Smooth muscle cell (in vitro differentiated cells): ENCODE measurements around the gene EPS8L1. TPM values are rescaled to one million over a fixed set of nuclear protein-coding genes. Genes with fewer than 3 reads are reported as not detected.
"Not testable (repeated sequence)": the region's sequence is repeated elsewhere in the genome, so short reads cannot be mapped to it uniquely, and the experiment has no call there.

Source experiments
- DNase-seq: peaks from one replicate; lab custom pipeline; 2025; ENCODE audit not compliant: unreplicated experiment; lab: John Stamatoyannopoulos, UW
- H2AFZ ChIP-seq: fragments of 200-600 bp; sonication (generic); 2 replicates; pipeline ENCODE4 v1.6.0; 2016; ENCODE audit warnings: antibody characterized with exemption, low read depth, mild to moderate bottlenecking
- H3F3A ChIP-seq: fragments of 200-600 bp; sonication (generic); 2 replicates; pipeline ENCODE4 v1.6.0; 2017; ENCODE audit warnings: antibody characterized with exemption, low read depth
- H3K27ac ChIP-seq: fragments of 200-600 bp; sonication (generic); 2 replicates; pipeline ENCODE4 v1.5.1; 2016; ENCODE audit warnings: low read depth, mild to moderate bottlenecking
- H3K27me3 ChIP-seq: fragments of 200-600 bp; sonication (generic); 2 replicates; pipeline ENCODE4 v1.6.1; 2016; ENCODE audit warnings: low read depth, mild to moderate bottlenecking
- H3K36me3 ChIP-seq: fragments of 200-600 bp; sonication (generic); 2 replicates; pipeline ENCODE4 v1.5.1; 2016; ENCODE audit warnings: low read depth
- H3K4me1 ChIP-seq: fragments of 200-600 bp; sonication (generic); 2 replicates; pipeline ENCODE4 v1.5.1; 2016; ENCODE audit warnings: low read depth
- H3K4me2 ChIP-seq: fragments of 200-600 bp; sonication (generic); 2 replicates; pipeline ENCODE4 v1.6.0; 2016; ENCODE audit warnings: mild to moderate bottlenecking
- H3K4me3 ChIP-seq: fragments of 200-600 bp; sonication (generic); 2 replicates; pipeline ENCODE4 v1.5.1; 2016; ENCODE audit warnings: mild to moderate bottlenecking
- H3K79me2 ChIP-seq: fragments of 200-600 bp; sonication (generic); 2 replicates; pipeline ENCODE4 v1.6.0; 2016; ENCODE audit warnings: low read depth, mild to moderate bottlenecking
- H3K9ac ChIP-seq: fragments of 200-600 bp; sonication (generic); 2 replicates; pipeline ENCODE4 v1.6.0; 2016; ENCODE audit warnings: low read depth
- H3K9me3 ChIP-seq: fragments of 200-600 bp; sonication (generic); replicated peaks from 2 replicates; pipeline ENCODE4 v1.5.1; 2016; ENCODE audit warnings: low read depth
- H4K20me1 ChIP-seq: fragments of 200-600 bp; sonication (generic); 2 replicates; pipeline ENCODE4 v1.6.0; 2016; ENCODE audit warnings: low read depth
- WGBS: methylation state at CpG from one replicate; pipeline ENCODE4 v1.1.7; 2016; ENCODE audit warnings: low lambda C conversion rate; 5-methylcytosine and 5-hydroxymethylcytosine counted together
- polyA plus RNA-seq: library from polyadenylated mRNA; unstranded; fragments of >200 nt; fragmentation: Nextera tagmentation; extraction: Ambion mirVana; gene quantifications from 2 replicates; pipeline ENCODE4 v1.2.1, GENCODE V29; 2016
- total RNA-seq: library from RNA; depleted of rRNA; stranded (reverse); fragments of >200 nt; gene quantifications from 2 replicates; pipeline ENCODE4 v1.2.3, GENCODE V29; 2014
- TF ChIP-seq, protein P1 (sequence below): fragments of 200-600 bp; sonication (generic); IDR thresholded peaks from 2 replicates; pipeline ENCODE4 v1.5.1; 2017; ENCODE audit warnings: borderline replicate concordance, mild to moderate bottlenecking, antibody characterized with exemption; ENCODE audit not compliant: insufficient read depth, poor library complexity, severe bottlenecking

Gene EPS8L1
- total and polyA plus RNA-seq, 2 experiments from 2014 or later, result 16.8 to 32.9 TPM

DNA sequence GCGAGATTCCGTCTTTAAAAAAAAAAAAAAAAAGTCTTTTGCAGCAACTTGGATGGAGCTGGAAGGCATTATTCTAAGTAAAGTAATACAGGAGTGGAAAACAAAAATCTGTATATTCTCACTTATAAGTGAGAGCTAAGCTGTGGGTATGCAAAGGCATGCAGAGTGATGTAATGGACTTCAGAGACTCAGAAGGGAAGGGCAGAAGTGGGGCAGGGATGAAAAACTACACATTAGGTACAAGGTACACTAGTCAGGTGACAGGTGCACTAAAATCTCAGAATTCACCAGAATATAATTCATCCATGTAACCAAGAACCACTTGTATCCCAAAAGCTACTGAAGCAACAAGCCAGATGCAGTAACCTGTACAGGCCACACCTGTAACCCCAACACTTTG, 39.6 kb upstream of the EPS8L1 start:
- no peaks in the 10 kb centered on the region for H3K27me3 ChIP-seq
- H3K9me3 ChIP-seq, result no peaks in the 10 kb centered on the region
- no peak overlapping the region for H3K4me2 ChIP-seq
- H2AFZ ChIP-seq, result no peak overlapping the region
- peaks cover 19% of the 10 kb centered on the region for H4K20me1 ChIP-seq
- H3K79me2 ChIP-seq, result no peaks in the 10 kb centered on the region
- no peak overlapping the region for H3K9ac ChIP-seq
- H3K4me1 ChIP-seq, result no peaks in the 10 kb centered on the region
- no peak for DNase-seq
- H3K36me3 ChIP-seq, result no peaks in the 10 kb centered on the region
- H3K4me3 ChIP-seq, result no peak overlapping the region
- TF ChIP-seq, protein P1, sequence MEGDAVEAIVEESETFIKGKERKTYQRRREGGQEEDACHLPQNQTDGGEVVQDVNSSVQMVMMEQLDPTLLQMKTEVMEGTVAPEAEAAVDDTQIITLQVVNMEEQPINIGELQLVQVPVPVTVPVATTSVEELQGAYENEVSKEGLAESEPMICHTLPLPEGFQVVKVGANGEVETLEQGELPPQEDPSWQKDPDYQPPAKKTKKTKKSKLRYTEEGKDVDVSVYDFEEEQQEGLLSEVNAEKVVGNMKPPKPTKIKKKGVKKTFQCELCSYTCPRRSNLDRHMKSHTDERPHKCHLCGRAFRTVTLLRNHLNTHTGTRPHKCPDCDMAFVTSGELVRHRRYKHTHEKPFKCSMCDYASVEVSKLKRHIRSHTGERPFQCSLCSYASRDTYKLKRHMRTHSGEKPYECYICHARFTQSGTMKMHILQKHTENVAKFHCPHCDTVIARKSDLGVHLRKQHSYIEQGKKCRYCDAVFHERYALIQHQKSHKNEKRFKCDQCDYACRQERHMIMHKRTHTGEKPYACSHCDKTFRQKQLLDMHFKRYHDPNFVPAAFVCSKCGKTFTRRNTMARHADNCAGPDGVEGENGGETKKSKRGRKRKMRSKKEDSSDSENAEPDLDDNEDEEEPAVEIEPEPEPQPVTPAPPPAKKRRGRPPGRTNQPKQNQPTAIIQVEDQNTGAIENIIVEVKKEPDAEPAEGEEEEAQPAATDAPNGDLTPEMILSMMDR, result no peak
- no peak overlapping the region for H3K27ac ChIP-seq
- H3F3A ChIP-seq, result no peaks in the 10 kb centered on the region
- 95% methylated on average over 2 of the region's 2 CpGs for WGBS

DNA sequence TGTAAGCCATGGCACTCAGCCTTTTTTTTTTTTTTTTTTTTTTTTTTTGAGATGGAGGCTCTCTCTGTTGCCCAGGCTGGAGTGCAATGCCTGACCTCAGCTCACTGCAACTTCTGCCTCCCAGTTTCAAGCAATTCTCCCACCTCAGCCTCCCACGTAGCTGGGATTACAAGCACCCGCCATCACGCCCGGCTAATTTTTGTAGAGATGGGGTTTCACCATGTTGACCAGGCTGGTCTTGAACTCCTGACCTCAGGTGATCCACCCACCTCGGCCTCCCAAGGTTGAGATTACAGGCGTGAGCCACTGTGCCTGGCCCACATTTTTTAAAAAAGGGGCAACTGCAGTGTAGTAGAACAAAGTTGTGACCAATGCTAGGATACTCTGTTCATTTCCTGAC, 38.1 kb upstream of the EPS8L1 start:
- H3K27me3 ChIP-seq, H3K9ac ChIP-seq, H3K36me3 ChIP-seq, H3K4me1 ChIP-seq, H3K4me2 ChIP-seq, H3K4me3 ChIP-seq, H3F3A ChIP-seq, H2AFZ ChIP-seq, H3K79me2 ChIP-seq, H3K9me3 ChIP-seq, DNase-seq, H4K20me1 ChIP-seq: not testable (repeated sequence)
- H3K27ac ChIP-seq, result peak overlapping the region; percentile 47
- WGBS, result 92% methylated on average over 6 of the region's 6 CpGs

DNA sequence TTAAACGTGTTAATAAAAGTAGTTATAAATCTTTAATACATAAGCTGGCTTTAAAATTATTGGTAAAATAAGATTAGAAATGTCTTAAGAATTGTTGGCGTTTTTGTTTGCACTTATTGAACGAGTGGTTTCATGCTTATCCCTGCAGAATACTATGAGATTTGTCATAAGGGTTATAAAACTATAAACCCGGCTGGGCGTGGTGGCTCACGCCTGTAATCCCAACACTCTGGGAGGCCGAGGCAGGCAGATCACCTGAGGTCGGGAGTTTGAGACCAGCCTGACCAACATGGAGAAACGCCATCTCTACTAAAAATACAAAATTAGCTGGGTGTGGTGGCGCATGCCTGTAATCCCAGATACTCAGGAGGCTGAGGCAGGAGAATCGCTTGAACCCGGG, 35.0 kb upstream of the EPS8L1 start:
- H3K4me3 ChIP-seq, H3K79me2 ChIP-seq, H3F3A ChIP-seq, H3K27me3 ChIP-seq, H3K4me1 ChIP-seq, H3K27ac ChIP-seq, H3K9me3 ChIP-seq, H2AFZ ChIP-seq, DNase-seq, H3K4me2 ChIP-seq, H4K20me1 ChIP-seq, H3K36me3 ChIP-seq, H3K9ac ChIP-seq: not testable (repeated sequence)
- 89% methylated on average over 12 of the region's 12 CpGs for WGBS

DNA sequence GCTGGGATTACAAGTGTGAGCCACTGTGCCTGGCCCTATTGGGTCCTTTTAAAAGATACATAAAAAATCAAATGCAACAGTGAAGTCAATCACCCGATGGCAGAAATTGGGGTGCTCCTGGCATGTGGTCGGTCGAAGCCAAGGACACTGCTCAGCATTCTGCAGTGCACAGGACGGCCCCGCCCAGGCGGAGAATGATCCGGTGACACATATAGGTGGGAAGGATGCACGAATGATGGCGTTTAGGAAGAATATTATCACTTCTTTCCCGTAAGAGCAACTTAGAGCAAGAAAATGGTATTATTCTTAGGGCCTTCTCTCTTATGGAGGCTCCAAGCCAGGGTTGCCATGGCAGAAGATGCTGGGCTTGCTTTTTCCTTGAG, 34.4 kb upstream of the EPS8L1 start:
- H3F3A ChIP-seq, result no peaks in the 10 kb centered on the region
- no peak for DNase-seq
- peaks cover 10% of the 10 kb centered on the region for H4K20me1 ChIP-seq
- no peak overlapping the region for H3K9ac ChIP-seq
- H3K9me3 ChIP-seq, result no peaks in the 10 kb centered on the region
- TF ChIP-seq, protein P1, result no peak
- H3K27me3 ChIP-seq, result no peaks in the 10 kb centered on the region
- no peak overlapping the region for H3K27ac ChIP-seq
- WGBS, result 97% methylated on average over 10 of the region's 10 CpGs
- H3K36me3 ChIP-seq, result no peaks in the 10 kb centered on the region
- no peak overlapping the region for H3K4me2 ChIP-seq
- no peaks in the 10 kb centered on the region for H3K79me2 ChIP-seq
- no peak overlapping the region for H2AFZ ChIP-seq
- no peaks in the 10 kb centered on the region for H3K4me1 ChIP-seq
- H3K4me3 ChIP-seq, result no peak overlapping the region
